Nephron progenitor cell (in vitro differentiated cells): Measurements from ENCODE around the gene KLHDC4.
A peak's percentile ranks its signal among the peaks of the same experiment; 100 is the strongest.

Experiments
- DNase-seq: peaks from one replicate; pipeline ENCODE4 v3.0.0; 2021
- H3K27ac Mint-ChIP-seq: 2 replicates; pipeline ENCODE4 v1.8.0; 2021; ENCODE audit warnings: mild to moderate bottlenecking, moderate library complexity, mixed read lengths
- H3K27me3 Mint-ChIP-seq: 2 replicates; pipeline ENCODE4 v1.8.0; 2021; ENCODE audit warnings: mild to moderate bottlenecking, low read depth, mixed read lengths; ENCODE audit not compliant: poor library complexity
- H3K36me3 Mint-ChIP-seq: 2 replicates; pipeline ENCODE4 v1.8.0; 2021; ENCODE audit warnings: low read depth, mixed read lengths
- H3K4me1 Mint-ChIP-seq: 2 replicates; pipeline ENCODE4 v1.8.0; 2021; ENCODE audit warnings: mixed read lengths
- H3K4me3 Mint-ChIP-seq: 2 replicates; pipeline ENCODE4 v1.8.0; 2021; ENCODE audit warnings: mild to moderate bottlenecking, moderate library complexity, mixed read lengths
- H3K9me3 Mint-ChIP-seq: 2 replicates; pipeline ENCODE4 v1.8.0; 2021; ENCODE audit warnings: mild to moderate bottlenecking, moderate library complexity, mixed read lengths
- TF ChIP-seq, protein P1 (sequence below): fragments of 200-600 bp; sonication (generic); IDR thresholded peaks from 2 replicates; pipeline ENCODE4 v1.5.0; 2021; ENCODE audit warnings: antibody characterized with exemption

The KLHDC4 gene

DNA sequence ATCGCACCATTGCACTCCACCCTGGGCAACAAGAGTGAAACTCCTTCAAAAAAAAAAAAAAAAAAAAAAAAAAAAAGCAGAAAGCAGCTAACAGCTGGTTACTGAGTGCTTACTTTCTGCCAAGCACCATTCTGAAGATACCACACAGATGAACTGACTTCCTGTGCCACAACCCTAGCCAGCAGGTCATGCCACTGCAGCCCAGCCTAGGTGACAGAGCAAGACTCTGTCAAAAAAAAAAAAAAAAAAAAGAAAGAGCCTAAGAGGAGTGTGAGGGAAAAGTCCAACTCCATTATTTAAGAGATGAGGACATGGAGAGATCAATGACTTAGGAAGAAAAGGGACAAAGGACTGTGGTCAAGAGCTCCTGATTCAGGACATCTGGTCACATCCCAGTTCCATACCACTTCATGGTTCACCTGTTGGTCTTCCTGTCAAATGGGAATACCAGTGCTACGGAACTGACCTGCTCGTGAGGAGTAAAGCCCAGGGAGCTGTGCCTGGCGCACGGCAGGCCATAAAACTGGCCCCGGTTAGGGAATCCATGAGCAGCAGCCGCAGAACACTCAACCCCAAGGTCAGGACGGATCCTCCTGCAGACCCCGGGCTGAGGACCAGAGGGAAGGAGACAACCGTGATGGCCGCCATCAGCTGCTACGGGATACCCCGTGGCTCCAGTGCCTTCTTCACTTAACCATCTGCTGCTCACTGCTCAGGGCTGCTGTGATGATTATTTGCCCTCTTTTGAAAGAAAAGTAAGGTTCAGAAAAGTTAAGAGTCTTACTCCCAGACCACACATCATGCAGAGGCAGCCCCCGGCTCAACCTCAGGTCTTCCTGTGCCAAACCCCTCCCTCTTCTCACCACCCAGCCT is 950 bp downstream of the KLHDC4 start:
- peaks cover 7% of the 10 kb centered on the region for H3K27me3 Mint-ChIP-seq
- TF ChIP-seq, protein P1, sequence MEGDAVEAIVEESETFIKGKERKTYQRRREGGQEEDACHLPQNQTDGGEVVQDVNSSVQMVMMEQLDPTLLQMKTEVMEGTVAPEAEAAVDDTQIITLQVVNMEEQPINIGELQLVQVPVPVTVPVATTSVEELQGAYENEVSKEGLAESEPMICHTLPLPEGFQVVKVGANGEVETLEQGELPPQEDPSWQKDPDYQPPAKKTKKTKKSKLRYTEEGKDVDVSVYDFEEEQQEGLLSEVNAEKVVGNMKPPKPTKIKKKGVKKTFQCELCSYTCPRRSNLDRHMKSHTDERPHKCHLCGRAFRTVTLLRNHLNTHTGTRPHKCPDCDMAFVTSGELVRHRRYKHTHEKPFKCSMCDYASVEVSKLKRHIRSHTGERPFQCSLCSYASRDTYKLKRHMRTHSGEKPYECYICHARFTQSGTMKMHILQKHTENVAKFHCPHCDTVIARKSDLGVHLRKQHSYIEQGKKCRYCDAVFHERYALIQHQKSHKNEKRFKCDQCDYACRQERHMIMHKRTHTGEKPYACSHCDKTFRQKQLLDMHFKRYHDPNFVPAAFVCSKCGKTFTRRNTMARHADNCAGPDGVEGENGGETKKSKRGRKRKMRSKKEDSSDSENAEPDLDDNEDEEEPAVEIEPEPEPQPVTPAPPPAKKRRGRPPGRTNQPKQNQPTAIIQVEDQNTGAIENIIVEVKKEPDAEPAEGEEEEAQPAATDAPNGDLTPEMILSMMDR = no peak
- peak overlapping the region; percentile 100 for H3K4me3 Mint-ChIP-seq
- DNase-seq = peak; percentile 10
- H3K9me3 Mint-ChIP-seq = no peaks in the 10 kb centered on the region
- peaks cover 7% of the 10 kb centered on the region for H3K36me3 Mint-ChIP-seq
- H3K27ac Mint-ChIP-seq = peak overlapping the region; percentile 69
- peaks cover 21% of the 10 kb centered on the region for H3K4me1 Mint-ChIP-seq

DNA sequence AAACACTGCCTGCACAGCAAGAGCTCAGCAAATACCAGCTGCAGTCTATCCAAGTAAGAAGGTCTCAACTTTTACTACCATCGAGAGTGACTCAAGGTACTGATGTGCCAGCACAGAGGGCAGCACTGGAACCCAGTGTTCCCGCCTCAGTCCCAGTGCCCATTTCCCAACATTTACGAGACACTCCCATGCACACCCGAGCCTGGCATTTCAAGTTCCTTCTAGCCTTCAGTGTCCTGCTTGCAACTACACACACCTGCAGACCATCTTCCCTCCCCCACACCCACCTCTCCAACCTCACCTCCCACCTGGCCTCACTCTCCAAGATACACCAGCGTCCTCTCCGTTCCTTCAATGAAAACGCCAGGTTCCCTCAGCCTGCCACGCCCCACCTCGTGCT is 3.2 kb downstream of the KLHDC4 start:
- H3K27me3 Mint-ChIP-seq = peaks cover 7% of the 10 kb centered on the region
- H3K36me3 Mint-ChIP-seq = peaks cover 22% of the 10 kb centered on the region
- no peaks in the 10 kb centered on the region for H3K9me3 Mint-ChIP-seq
- TF ChIP-seq, protein P1 = no peak
- H3K4me1 Mint-ChIP-seq = peaks cover 21% of the 10 kb centered on the region
- no peak overlapping the region for H3K4me3 Mint-ChIP-seq
- H3K27ac Mint-ChIP-seq = no peak overlapping the region
- no peak for DNase-seq

DNA sequence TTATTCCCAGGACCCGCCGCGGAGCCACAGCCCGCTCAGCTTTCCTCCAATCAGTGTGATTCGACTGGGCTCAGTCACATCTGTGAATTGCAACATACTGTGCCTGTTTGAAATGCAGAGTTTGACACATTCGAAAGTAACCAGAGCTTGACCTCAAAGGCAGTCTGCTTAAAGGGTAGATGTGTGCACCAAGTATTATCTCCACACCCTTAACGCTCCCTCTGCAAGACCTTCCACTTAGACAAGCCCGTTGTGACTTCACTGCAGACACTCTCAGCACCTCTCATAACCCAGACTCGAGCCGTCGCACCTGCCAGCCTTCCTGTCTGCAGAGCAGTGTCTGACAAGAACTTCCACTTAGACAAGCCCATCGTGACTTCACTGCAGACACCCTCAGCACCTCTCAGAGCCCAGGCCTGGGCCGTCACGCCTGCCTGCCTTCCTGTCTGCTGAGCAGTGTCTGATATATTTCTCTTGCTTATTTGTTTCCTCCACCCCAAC is 3.7 kb downstream of the KLHDC4 start:
- DNase-seq = no peak
- Mint-ChIP-seq H3K4me3 (no peak overlapping the region), H3K9me3 (no peaks in the 10 kb centered on the region), H3K27me3 (peaks cover 5% of the 10 kb centered on the region), H3K27ac (no peak overlapping the region), H3K36me3 (peaks cover 27% of the 10 kb centered on the region), H3K4me1 (peaks cover 21% of the 10 kb centered on the region)
- TF ChIP-seq, protein P1 = no peak

DNA sequence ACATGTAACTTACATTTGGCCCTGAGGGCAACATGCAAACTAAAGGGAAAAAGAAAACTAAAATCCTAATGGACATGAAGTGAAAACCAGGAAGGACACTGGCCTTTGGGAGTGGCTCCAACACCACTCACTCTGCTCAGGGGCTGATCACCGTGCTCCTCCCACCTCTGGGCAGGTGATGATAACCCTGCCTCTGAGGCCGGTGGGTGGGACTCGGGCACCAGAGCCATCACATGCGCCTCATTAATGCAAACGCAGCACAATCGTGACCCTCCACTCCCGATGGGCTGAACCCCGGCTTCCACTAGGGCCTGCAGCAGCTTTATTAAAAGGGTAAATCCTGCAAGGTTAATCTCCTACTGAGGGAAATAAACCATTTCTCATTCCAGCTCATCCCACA is 4.7 kb downstream of the KLHDC4 start:
- Mint-ChIP-seq H3K9me3 (no peaks in the 10 kb centered on the region), H3K27me3 (peaks cover 6% of the 10 kb centered on the region), H3K4me3 (no peak overlapping the region), H3K27ac (no peak overlapping the region), H3K36me3 (peaks cover 36% of the 10 kb centered on the region), H3K4me1 (peaks cover 20% of the 10 kb centered on the region)
- TF ChIP-seq, protein P1 = no peak
- DNase-seq = no peak

DNA sequence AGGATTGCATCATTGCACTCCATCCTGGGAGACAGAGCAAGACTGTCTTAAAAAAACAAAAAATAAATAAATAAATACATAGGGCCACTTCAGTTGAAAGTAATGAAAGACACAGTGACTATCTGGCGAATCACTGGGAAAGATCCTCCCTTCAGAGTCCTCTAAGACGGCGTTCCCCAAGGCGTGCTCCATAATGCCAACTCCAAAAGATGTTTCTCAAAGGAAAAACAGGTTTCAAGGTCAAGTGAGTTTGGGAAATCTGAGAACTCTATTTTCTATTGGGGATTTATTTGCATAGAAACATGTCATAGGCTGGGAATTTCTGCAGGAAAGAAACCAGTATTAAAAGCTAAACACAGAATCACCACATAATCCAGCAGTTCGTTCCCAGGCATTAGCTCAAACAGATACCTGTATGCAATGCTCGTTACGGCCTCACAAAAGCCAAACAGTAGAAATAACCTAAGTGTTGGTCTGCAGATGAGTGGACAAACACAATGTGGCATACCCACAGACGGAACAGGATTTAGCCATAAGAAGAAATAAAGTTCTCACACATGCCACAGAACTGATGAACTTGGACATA is 7.9 kb downstream of the KLHDC4 start:
- peaks cover 2% of the 10 kb centered on the region for H3K27me3 Mint-ChIP-seq
- H3K36me3 Mint-ChIP-seq = peaks cover 37% of the 10 kb centered on the region
- no peaks in the 10 kb centered on the region for H3K4me1 Mint-ChIP-seq
- TF ChIP-seq, protein P1 = no peak
- H3K27ac Mint-ChIP-seq = no peak overlapping the region
- no peak overlapping the region for H3K4me3 Mint-ChIP-seq
- H3K9me3 Mint-ChIP-seq = no peaks in the 10 kb centered on the region
- no peak for DNase-seq
